HepG2 (cell line): ENCODE results near the gene LCN1. TPM values are rescaled to one million over a fixed set of nuclear protein-coding genes. Genes with fewer than 3 reads are reported as not detected.

Source experiments
- ATAC-seq: fragments of 200-7000 bp; cut with Tn5 transposase; 3 replicates; pipeline ENCODE4 v1.9.1; 2020; ENCODE audit warnings: mild to moderate bottlenecking, moderate library complexity
- BruUV-seq: library from RNA; stranded (reverse); fragments of 400-500 nt; replicated peaks from 2 replicates; lab custom pipeline; 2021; lab: Mats Ljungman, UMichigan
- CTCF ChIA-PET: fragments of 300-600 bp; formaldehyde crosslinking; extraction: SDS; loops from one replicate; lab custom pipeline; 2021; ENCODE audit warnings: low total read pairs, inconsistent platforms, low intra/inter-chr PET ratio; lab: Yijun Ruan, JAX
- POLR2A ChIA-PET: fragments of 350-600 bp; sonication (Branson Sonifier 250); formaldehyde crosslinking; loops from one replicate; lab custom pipeline; 2020; ENCODE audit warnings: antibody characterized with exemption, inconsistent platforms; lab: Yijun Ruan, JAX
- DNase-seq: peaks from one replicate; pipeline ENCODE4 v3.0.0-alpha.2; 2015; ENCODE audit warnings: low spot score
- FAIRE-seq: peaks from 3 replicates; lab custom pipeline; 2011; peaks lifted over from hg19 to GRCh38; lab: Jason Lieb, UNC
- H2AFZ ChIP-seq: one replicate; pipeline ENCODE4 v1.6.1; 2011; ENCODE audit warnings: low read length, inconsistent platforms
- H3K27ac ChIP-seq: fragments of 300-600 bp; 3 replicates; pipeline ENCODE4 v1.8.0; 2011; ENCODE audit warnings: mixed run types, mild to moderate bottlenecking, mixed read lengths, low read length, inconsistent platforms; ENCODE audit not compliant: insufficient read depth; ENCODE audit errors: extremely low read length
- H3K27me3 ChIP-seq, 2 experiments: fragments of 200-600 bp in 1 of 2; 2 replicates in 1 of 2; 3 replicates in 1 of 2; pipeline versions ENCODE4 v1.6.0 to v1.8.0; 2011; ENCODE audit warnings: low read length in 2 of 2, mild to moderate bottlenecking in 2 of 2, moderate library complexity in 2 of 2, inconsistent platforms in 1 of 2; ENCODE audit not compliant: insufficient read depth in 2 of 2, control insufficient read depth in 1 of 2
- H3K36me3 ChIP-seq, 2 experiments: fragments of 200-600 bp in 1 of 2; replicated peaks in 1 of 2; 2 replicates in 1 of 2; 3 replicates in 1 of 2; pipeline versions ENCODE4 v1.5.1 to v1.8.0; 2011; ENCODE audit warnings: low read length in 2 of 2, inconsistent platforms in 1 of 2; ENCODE audit not compliant: insufficient read depth in 2 of 2, control insufficient read depth in 1 of 2
- H3K4me1 ChIP-seq: 2 replicates; pipeline ENCODE4 v1.5.1; 2012; ENCODE audit warnings: low read length, inconsistent platforms; ENCODE audit not compliant: insufficient read depth
- H3K4me2 ChIP-seq: 2 replicates; pipeline ENCODE4 v1.6.0; 2011; ENCODE audit warnings: low read depth, low read length, inconsistent platforms
- H3K4me3 ChIP-seq, 3 experiments: fragments of 200-600 bp in 1 of 3; sonication (generic), shearing (Covaris generic) in 1 of 3; replicated peaks in 1 of 3; 2 replicates each; pipeline ENCODE4 v1.5.1; 2011 to 2016; ENCODE audit warnings: low read length in 3 of 3, inconsistent platforms in 2 of 3, low read depth in 2 of 3, mild to moderate bottlenecking in 2 of 3, control low read depth in 1 of 3, mixed read lengths in 1 of 3; ENCODE audit not compliant: insufficient read depth in 1 of 3
- H3K79me2 ChIP-seq: one replicate; pipeline ENCODE4 v1.6.1; 2011; ENCODE audit warnings: low read length, inconsistent platforms; ENCODE audit not compliant: insufficient read depth
- H3K9ac ChIP-seq: 2 replicates; pipeline ENCODE4 v1.6.0; 2011; ENCODE audit warnings: mild to moderate bottlenecking, low read depth, low read length, inconsistent platforms; ENCODE audit not compliant: insufficient read depth
- H3K9me3 ChIP-seq: 2 replicates; pipeline ENCODE4 v1.5.1; 2012; ENCODE audit warnings: mild to moderate bottlenecking, low read length
- H4K20me1 ChIP-seq: 2 replicates; pipeline ENCODE4 v1.6.0; 2011; ENCODE audit warnings: inconsistent platforms, mild to moderate bottlenecking, low read length, moderate library complexity; ENCODE audit not compliant: insufficient read depth
- AKAP8 ChIP-seq: sonication (generic); formaldehyde crosslinking; IDR thresholded peaks from 2 replicates; pipeline ENCODE4 v1.5.1; 2020; ENCODE audit warnings: mild to moderate bottlenecking, missing genetic modification reagents
- EHMT2 ChIP-seq: fragments of 200-600 bp; sonication (generic); IDR thresholded peaks from 2 replicates; pipeline ENCODE4 v1.7.0; 2017; ENCODE audit warnings: antibody characterized with exemption, low read depth, low read length, borderline replicate concordance
- FOXM1 ChIP-seq: sonication (generic); formaldehyde crosslinking; IDR thresholded peaks from 2 replicates; pipeline ENCODE4 v1.5.0; 2020; ENCODE audit warnings: missing genetic modification reagents
- RORA ChIP-seq: sonication (generic); formaldehyde crosslinking; IDR thresholded peaks from 2 replicates; pipeline ENCODE4 v1.5.0; 2020; ENCODE audit warnings: mild to moderate bottlenecking, missing genetic modification reagents, moderate library complexity
- SMAD9 ChIP-seq: sonication (generic); formaldehyde crosslinking; IDR thresholded peaks from 2 replicates; pipeline ENCODE4 v1.5.1; 2020; ENCODE audit warnings: mild to moderate bottlenecking, missing genetic modification reagents
- TRAFD1 ChIP-seq: sonication (generic); formaldehyde crosslinking; IDR thresholded peaks from 2 replicates; pipeline ENCODE4 v1.5.1; 2020; ENCODE audit warnings: missing genetic modification reagents, mild to moderate bottlenecking, borderline replicate concordance
- ZFP1 ChIP-seq: IDR thresholded peaks from 2 replicates; pipeline ENCODE4 v1.6.1; 2016
- ZNF101 ChIP-seq: sonication (generic); formaldehyde crosslinking; IDR thresholded peaks from 2 replicates; pipeline ENCODE4 v1.4.0; 2020; ENCODE audit warnings: mild to moderate bottlenecking, low read depth, missing genetic modification reagents, borderline replicate concordance
- ZNF891 ChIP-seq: sonication (generic); formaldehyde crosslinking; IDR thresholded peaks from 2 replicates; pipeline ENCODE4 v1.5.0; 2020; ENCODE audit warnings: mild to moderate bottlenecking, missing genetic modification reagents
- ZSCAN20 ChIP-seq: sonication (generic); formaldehyde crosslinking; IDR thresholded peaks from 2 replicates; pipeline ENCODE4 v1.4.0; 2020; ENCODE audit warnings: missing genetic modification reagents, mild to moderate bottlenecking, borderline replicate concordance
- WGBS: methylation state at CpG from one replicate; pipeline ENCODE4 v1.1.6; 2017; ENCODE audit warnings: low lambda C conversion rate; 5-methylcytosine and 5-hydroxymethylcytosine counted together
- in situ Hi-C: cut with HindIII; loops from 2 replicates; pipeline ENCODE4 v1.10.0; 2017; ENCODE audit warnings: low pct_unique_long_range_greater_than_20kb; ENCODE audit not compliant: extremely low pct_ligation_motif_present
- intact Hi-C: fragments of 100-400 bp; cut with micrococcal nuclease; formaldehyde crosslinking; loops from one replicate; pipeline ENCODE4 v1.10.0; 2022; ENCODE audit not compliant: unreplicated experiment
- polyA plus RNA-seq, 8 experiments: library from polyadenylated mRNA; depleted of rRNA in 3 of 8; stranded (reverse) in 7 of 8; unstranded in 1 of 8; fragments of >200 nt; fragmentation: Illumina TruSeq in 4 of 8; extraction: Trizol in 4 of 8; gene quantifications; 2 replicates each; pipeline versions ENCODE4 v1.2.1 to v1.2.3, GENCODE V29; 2011 to 2016; ENCODE audit warnings: low read depth in 4 of 8, missing spikeins in 1 of 8, mixed read lengths in 1 of 8; ENCODE audit not compliant: insufficient read depth in 1 of 8
- total RNA-seq, 5 experiments: library from RNA; depleted of rRNA; stranded (reverse); fragments of >200 nt; fragmentation: Illumina TruSeq; extraction: Trizol; gene quantifications; 2 replicates each; pipeline ENCODE4 v1.2.3, GENCODE V29; 2016; ENCODE audit warnings: low read depth in 1 of 5

The LCN1 gene
- total and polyA plus RNA-seq, 2 of the 13 experiments (the other 11 are each of a cell fraction or from before 2014, with no cell fraction given) = not detected

- 7% methylated on average over 8 of the region's 8 CpGs for WGBS
- in situ Hi-C loops = no loop called here
Measured at GRCh38 chr9:135536216-135536615, 15.0 kb downstream of the LCN1 start.

More at GRCh38 chr9:135536216-135536615, 15.0 kb downstream of the LCN1 start:
- no peak for TF ChIP-seq ZNF891 (CRISPR knock-in tag)
- TF ChIP-seq SMAD9 (CRISPR knock-in tag) = no peak
- no peak for TF ChIP-seq AKAP8
- TF ChIP-seq FOXM1 (CRISPR knock-in tag) = no peak
- TF ChIP-seq ZSCAN20 = no peak
- TF ChIP-seq EHMT2 = no peak
- no peak for TF ChIP-seq ZNF101 (CRISPR knock-in tag)
- no peak for TF ChIP-seq TRAFD1 (CRISPR knock-in tag)
- TF ChIP-seq RORA = no peak
- no peak for TF ChIP-seq ZFP1
- no peaks in the 10 kb centered on the region for H3K36me3 ChIP-seq
- H3K9ac ChIP-seq = no peak overlapping the region
- no peak for FAIRE-seq
- POLR2A ChIA-PET = no interaction called here
- intact Hi-C loops = no loop called here
- DNase-seq = no peak
- no TSS peak for BruUV-seq
- no peak for ATAC-seq
- no peaks in the 10 kb centered on the region for H3K79me2 ChIP-seq
- H2AFZ ChIP-seq = no peak overlapping the region
- no peaks in the 10 kb centered on the region for H3K9me3 ChIP-seq
- no peaks in the 10 kb centered on the region for H3K4me1 ChIP-seq
- no peak overlapping the region for H3K27ac ChIP-seq
- CTCF ChIA-PET = no interaction called here
- no peak overlapping the region for H3K4me2 ChIP-seq
- H4K20me1 ChIP-seq = no peaks in the 10 kb centered on the region
- peaks cover 0 to 26% of the 10 kb centered on the region in 2 experiments; a peak in 1 of 5 replicates for H3K27me3 ChIP-seq
- H3K4me3 ChIP-seq = no peak overlapping the region
